Thoracic aorta (tissue), 2 donors: ENCODE data around the gene MDGA2. TPM values are rescaled to one million over a fixed set of nuclear protein-coding genes. Genes with fewer than 3 reads are reported as not detected.

ENCODE experiments used
- ATAC-seq: fragments of 150-250 bp; one replicate; pipeline ENCODE4 v1.8.0; 2017; ENCODE audit warnings: low read depth; ENCODE audit not compliant: insufficient number of reproducible peaks, low FRiP score
- DNase-seq: peaks from one replicate; pipeline ENCODE4 v3.0.0-alpha.2; 2020; ENCODE audit warnings: low spot score
- H3K27ac ChIP-seq, 2 donors: fragments of 200-600 bp; sonication (generic); 1 replicate in 1 of 2; 2 replicates in 1 of 2; pipeline ENCODE4 v1.5.1; 2016; ENCODE audit warnings: mild to moderate bottlenecking in 2 of 2, moderate library complexity in 2 of 2
- H3K27me3 ChIP-seq: fragments of 200-600 bp; sonication (generic); replicated peaks from 2 replicates; pipeline ENCODE4 v1.6.0; 2016; ENCODE audit warnings: mild to moderate bottlenecking; ENCODE audit not compliant: insufficient read depth
- H3K36me3 ChIP-seq: fragments of 200-600 bp; sonication (generic); one replicate; pipeline ENCODE4 v1.5.1; 2016
- H3K4me1 ChIP-seq, 2 donors: fragments of 200-600 bp; sonication (generic); 1 replicate in 1 of 2; 2 replicates in 1 of 2; pipeline versions ENCODE4 v1.5.1 to v1.6.0; 2016; ENCODE audit warnings: low read depth in 2 of 2, mild to moderate bottlenecking in 1 of 2; ENCODE audit not compliant: control insufficient read depth in 1 of 2
- H3K4me3 ChIP-seq: fragments of 200-600 bp; sonication (generic); 2 replicates; pipeline ENCODE4 v1.5.1; 2016; ENCODE audit warnings: mild to moderate bottlenecking
- H3K9me3 ChIP-seq: fragments of 200-600 bp; sonication (generic); 2 replicates; pipeline ENCODE4 v1.5.1; 2016
- total RNA-seq, 2 donors: library from RNA; depleted of rRNA; stranded (reverse); fragments of >200 nt; gene quantifications; one replicate each; pipeline versions ENCODE4 v1.1.0 to v1.2.3, GENCODE V29; 2016
- TF ChIP-seq, protein P1 (sequence below): fragments of 200-600 bp; sonication (generic); IDR thresholded peaks from one replicate; pipeline ENCODE4 v1.5.1; 2019; ENCODE audit warnings: antibody characterized with exemption

MDGA2 gene
- total RNA-seq, 2 donors from 2014 or later: not detected

DNA sequence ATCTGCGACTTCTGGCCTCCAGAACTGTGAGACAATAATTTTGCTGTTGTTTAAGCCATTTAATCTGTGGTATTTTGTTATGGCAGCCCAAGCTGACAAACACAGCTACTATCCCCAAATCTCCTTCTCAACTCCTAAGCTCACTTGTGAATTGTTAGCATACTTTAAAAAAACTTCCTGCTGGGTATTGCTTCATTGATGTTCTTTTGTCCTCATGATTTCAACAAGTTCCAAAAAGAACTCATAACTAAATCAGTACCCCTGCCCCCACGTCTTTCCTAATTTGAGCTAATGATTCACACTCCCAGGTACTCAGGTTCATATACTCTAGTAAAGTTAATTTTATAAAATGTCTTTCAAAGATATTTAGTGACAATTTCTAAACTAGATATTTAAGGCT is 125.5 kb downstream of the MDGA2 start:
- no peaks in the 10 kb centered on the region for H3K4me1 ChIP-seq
- DNase-seq: no peak
- no peak overlapping the region for H3K4me3 ChIP-seq
- H3K9me3 ChIP-seq: no peaks in the 10 kb centered on the region
- ATAC-seq: no peak
- TF ChIP-seq, protein P1, sequence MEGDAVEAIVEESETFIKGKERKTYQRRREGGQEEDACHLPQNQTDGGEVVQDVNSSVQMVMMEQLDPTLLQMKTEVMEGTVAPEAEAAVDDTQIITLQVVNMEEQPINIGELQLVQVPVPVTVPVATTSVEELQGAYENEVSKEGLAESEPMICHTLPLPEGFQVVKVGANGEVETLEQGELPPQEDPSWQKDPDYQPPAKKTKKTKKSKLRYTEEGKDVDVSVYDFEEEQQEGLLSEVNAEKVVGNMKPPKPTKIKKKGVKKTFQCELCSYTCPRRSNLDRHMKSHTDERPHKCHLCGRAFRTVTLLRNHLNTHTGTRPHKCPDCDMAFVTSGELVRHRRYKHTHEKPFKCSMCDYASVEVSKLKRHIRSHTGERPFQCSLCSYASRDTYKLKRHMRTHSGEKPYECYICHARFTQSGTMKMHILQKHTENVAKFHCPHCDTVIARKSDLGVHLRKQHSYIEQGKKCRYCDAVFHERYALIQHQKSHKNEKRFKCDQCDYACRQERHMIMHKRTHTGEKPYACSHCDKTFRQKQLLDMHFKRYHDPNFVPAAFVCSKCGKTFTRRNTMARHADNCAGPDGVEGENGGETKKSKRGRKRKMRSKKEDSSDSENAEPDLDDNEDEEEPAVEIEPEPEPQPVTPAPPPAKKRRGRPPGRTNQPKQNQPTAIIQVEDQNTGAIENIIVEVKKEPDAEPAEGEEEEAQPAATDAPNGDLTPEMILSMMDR: no peak
- H3K27ac ChIP-seq: no peak overlapping the region
- H3K27me3 ChIP-seq: no peaks in the 10 kb centered on the region
- no peaks in the 10 kb centered on the region for H3K36me3 ChIP-seq

DNA sequence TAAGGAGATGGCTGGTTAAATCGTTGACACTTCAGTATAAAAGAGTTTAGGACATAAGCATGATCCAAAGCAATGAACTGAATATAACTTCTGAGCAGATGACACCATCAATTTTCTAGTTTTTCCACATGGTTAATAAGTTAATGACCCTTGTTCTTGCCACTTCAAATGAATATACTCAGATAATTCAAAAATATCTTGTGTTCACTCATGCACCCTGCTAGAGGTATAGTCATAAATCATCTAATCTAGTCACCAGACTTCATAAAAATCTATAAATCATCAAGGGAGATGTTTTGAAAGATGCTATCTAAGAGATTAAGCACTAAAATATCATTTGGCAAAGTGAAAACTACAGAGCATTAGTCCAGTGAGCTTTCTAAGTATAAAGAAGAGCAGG is 131.9 kb downstream of the MDGA2 start:
- TF ChIP-seq, protein P1: no peak
- H3K27me3 ChIP-seq: no peaks in the 10 kb centered on the region
- no peaks in the 10 kb centered on the region for H3K36me3 ChIP-seq
- H3K27ac ChIP-seq: no peak overlapping the region
- no peak for ATAC-seq
- DNase-seq: no peak
- no peaks in the 10 kb centered on the region for H3K9me3 ChIP-seq
- H3K4me3 ChIP-seq: no peak overlapping the region
- H3K4me1 ChIP-seq: no peaks in the 10 kb centered on the region

DNA sequence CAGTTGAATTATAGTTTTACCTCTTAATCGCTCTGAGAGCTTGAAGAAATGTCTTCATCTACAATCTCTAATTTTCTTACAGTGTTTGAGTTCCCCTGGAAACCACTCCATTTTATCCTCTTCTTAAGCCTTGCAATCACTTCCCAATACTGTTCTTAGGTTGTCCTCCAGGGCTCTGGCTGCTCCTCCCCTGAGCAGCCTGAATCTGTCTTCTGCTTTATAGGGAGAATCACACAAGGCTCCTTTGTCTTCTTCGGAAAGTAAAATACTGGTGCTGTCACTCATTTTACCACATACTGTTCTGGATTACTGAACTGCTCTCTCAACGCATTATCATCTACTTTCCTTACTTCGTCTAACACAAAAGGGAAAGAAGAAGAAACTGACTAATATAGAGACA is 133.7 kb downstream of the MDGA2 start:
- Histone ChIP-seq H3K4me3 (no peak overlapping the region), H3K36me3 (no peaks in the 10 kb centered on the region), H3K4me1 (no peaks in the 10 kb centered on the region), H3K27ac (no peak overlapping the region), H3K27me3 (no peaks in the 10 kb centered on the region), H3K9me3 (no peaks in the 10 kb centered on the region)
- ATAC-seq (no peak), DNase-seq (no peak)
- TF ChIP-seq, protein P1: no peak

DNA sequence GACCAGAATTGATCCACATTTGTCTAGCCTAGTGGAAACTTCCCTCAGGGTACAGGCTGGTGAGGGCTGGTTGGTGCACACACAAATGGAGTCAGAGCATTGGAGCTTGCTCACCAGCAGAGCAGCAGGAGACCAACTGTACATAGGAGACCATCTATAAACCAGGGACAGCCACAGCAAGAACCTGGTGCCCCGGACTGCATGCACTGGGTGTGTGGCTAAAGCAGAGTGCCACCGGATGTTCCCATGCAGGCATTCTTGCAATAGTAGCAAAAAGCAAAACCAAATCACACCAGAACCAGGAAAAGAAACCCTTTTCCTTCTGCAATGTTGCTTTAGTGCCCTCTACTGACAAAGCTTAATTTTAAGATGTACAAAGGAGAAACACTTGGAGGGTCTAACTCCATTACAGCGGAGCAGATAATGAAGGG is 136.4 kb downstream of the MDGA2 start:
- Histone ChIP-seq H3K27ac (no peak overlapping the region), H3K4me1 (no peaks in the 10 kb centered on the region), H3K9me3 (no peaks in the 10 kb centered on the region), H3K4me3 (no peak overlapping the region), H3K36me3 (no peaks in the 10 kb centered on the region), H3K27me3 (no peaks in the 10 kb centered on the region)
- ATAC-seq: no peak
- no peak for DNase-seq
- TF ChIP-seq, protein P1: no peak

DNA sequence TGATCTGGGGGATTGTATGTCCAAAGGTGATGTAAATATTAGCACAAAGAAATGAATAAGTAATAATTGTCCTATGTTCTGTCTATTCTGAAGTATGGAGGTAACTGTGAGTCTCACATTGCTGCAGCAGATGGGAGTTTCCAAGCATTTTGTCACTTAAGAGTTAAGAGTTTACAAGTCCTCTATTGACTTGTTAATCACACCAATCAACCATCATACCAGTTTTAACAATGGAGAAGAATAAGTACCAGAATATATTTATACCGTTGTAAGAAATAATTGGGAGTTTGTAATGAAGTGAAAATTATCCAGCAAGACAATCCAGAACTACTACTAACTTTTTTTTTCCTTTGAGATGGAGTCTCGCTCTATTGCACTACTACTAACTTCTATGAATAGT is 139.1 kb downstream of the MDGA2 start:
- ATAC-seq (no peak), DNase-seq (no peak)
- TF ChIP-seq, protein P1: no peak
- no peaks in the 10 kb centered on the region for H3K27me3 ChIP-seq
- no peaks in the 10 kb centered on the region for H3K4me1 ChIP-seq
- no peaks in the 10 kb centered on the region for H3K36me3 ChIP-seq
- H3K9me3 ChIP-seq: no peaks in the 10 kb centered on the region
- no peak overlapping the region for H3K4me3 ChIP-seq
- no peak overlapping the region for H3K27ac ChIP-seq
